H1 (cell line): ENCODE data around the gene KRT14. TPM values are rescaled to one million over a fixed set of nuclear protein-coding genes. Genes with fewer than 3 reads are reported as not detected.
A peak's percentile ranks its signal among the peaks of the same experiment; 100 is the strongest.

Source experiments
- ASH2L ChIP-seq: fragments of 200-600, 300-600 bp; sonication (generic); IDR thresholded peaks from one replicate; pipeline ENCODE4 v1.7.1; 2017; ENCODE audit warnings: low read length
- EGR1 ChIP-seq: IDR thresholded peaks from 2 replicates; pipeline ENCODE4 v1.6.1; 2011; ENCODE audit warnings: low read depth, low read length, borderline replicate concordance
- GABPA ChIP-seq: IDR thresholded peaks from 2 replicates; pipeline ENCODE4 v1.6.1; 2011; ENCODE audit warnings: mild to moderate bottlenecking, low read length, moderate library complexity, borderline replicate concordance; ENCODE audit not compliant: insufficient read depth
- GTF2F1 ChIP-seq: IDR thresholded peaks from 2 replicates; pipeline ENCODE4 v1.6.1; 2012; ENCODE audit warnings: low read depth, low read length, improper control_type of control experiment, borderline replicate concordance
- HDAC6 ChIP-seq: IDR thresholded peaks from one replicate; pipeline ENCODE4 v1.7.1; 2012; ENCODE audit warnings: low read depth, mild to moderate bottlenecking, inconsistent platforms, low read length, moderate library complexity
- KDM1A ChIP-seq: fragments of 200-600, 300-600 bp; sonication (generic); IDR thresholded peaks from 2 replicates; pipeline ENCODE4 v1.7.1; 2016; ENCODE audit warnings: mild to moderate bottlenecking, low read length, borderline replicate concordance
- KDM5A ChIP-seq: fragments of 200-600 bp; IDR thresholded peaks from 2 replicates; pipeline ENCODE4 v1.7.1; 2012; ENCODE audit warnings: mild to moderate bottlenecking, low read length, inconsistent platforms, mixed read lengths
- PHF8 ChIP-seq: fragments of 200-600 bp; sonication (generic); conservative IDR thresholded peaks from 2 replicates; pipeline ENCODE4 v1.7.1; 2012; ENCODE audit warnings: low read depth, mild to moderate bottlenecking, inconsistent platforms, low read length, moderate library complexity
- POLR2AphosphoS5 ChIP-seq: IDR thresholded peaks from 2 replicates; pipeline ENCODE4 v1.6.1; 2011; ENCODE audit warnings: low read depth, low read length
- RBBP5 ChIP-seq: IDR thresholded peaks from 2 replicates; pipeline ENCODE4 v1.7.1; 2012; ENCODE audit warnings: low read depth, mild to moderate bottlenecking, inconsistent platforms, low read length, moderate library complexity, borderline replicate concordance
- RFX5 ChIP-seq: IDR thresholded peaks from 2 replicates; pipeline ENCODE4 v1.6.1; 2011; ENCODE audit warnings: low read depth, low read length, improper control_type of control experiment, borderline replicate concordance
- SIN3A ChIP-seq, 2 experiments: IDR thresholded peaks in 1 of 2; conservative IDR thresholded peaks in 1 of 2; 2 replicates each; pipeline ENCODE4 v1.6.1; 2011 to 2012; ENCODE audit warnings: low read length in 2 of 2, improper control_type of control experiment in 1 of 2, low read depth in 1 of 2, mild to moderate bottlenecking in 1 of 2
- SIX5 ChIP-seq: IDR thresholded peaks from 2 replicates; pipeline ENCODE4 v1.6.1; 2011; ENCODE audit warnings: mild to moderate bottlenecking, low read depth, low read length
- SRF ChIP-seq: IDR thresholded peaks from 2 replicates; pipeline ENCODE4 v1.6.1; 2011; ENCODE audit warnings: mild to moderate bottlenecking, low read depth, low read length, moderate library complexity
- TAF7 ChIP-seq: optimal IDR thresholded peaks from 2 replicates; pipeline ENCODE3; 2011; ENCODE audit warnings: low read depth, mild to moderate bottlenecking, inconsistent platforms, low read length, moderate library complexity, borderline replicate concordance
- TCF12 ChIP-seq: IDR thresholded peaks from 2 replicates; pipeline ENCODE4 v1.6.1; 2011; ENCODE audit warnings: low read depth, mild to moderate bottlenecking, low read length
- polyA plus RNA-seq, 7 experiments: library from polyadenylated mRNA; depleted of rRNA in 3 of 7; stranded (reverse) in 5 of 7; unstranded in 2 of 7; fragments of >200 nt in 5 of 7; fragments of 200-250 nt in 2 of 7; gene quantifications; 1 replicate in 5 of 7; 2 replicates in 1 of 7; 4 replicates in 1 of 7; pipeline versions ENCODE4 v1.2.1 to v1.2.3, GENCODE V29; 2011 to 2013; ENCODE audit warnings: missing spikeins in 2 of 7, mixed read lengths in 2 of 7
- total RNA-seq: library from RNA; stranded (reverse); fragmentation: NEBNext Ultra II Directional; extraction: Animal tissue kit (Norgen Biotek cat#: 25700); gene quantifications from 2 replicates; pipeline ENCODE4 v1.2.1, GENCODE V29; 2021
- TF ChIP-seq, protein P1 (sequence below): IDR thresholded peaks from 2 replicates; pipeline ENCODE4 v1.6.1; 2011; ENCODE audit warnings: low read depth, mild to moderate bottlenecking, low read length; ENCODE audit not compliant: insufficient read depth
- TF ChIP-seq, protein P2 (sequence below): IDR thresholded peaks from 2 replicates; pipeline ENCODE4 v1.6.1; 2012; ENCODE audit warnings: inconsistent platforms

KRT14 gene
- total and polyA plus RNA-seq, 2 of the 8 experiments (the other 6 are each of a cell fraction or from before 2014, with no cell fraction given), result 0.35 TPM; not detected in 1

DNA sequence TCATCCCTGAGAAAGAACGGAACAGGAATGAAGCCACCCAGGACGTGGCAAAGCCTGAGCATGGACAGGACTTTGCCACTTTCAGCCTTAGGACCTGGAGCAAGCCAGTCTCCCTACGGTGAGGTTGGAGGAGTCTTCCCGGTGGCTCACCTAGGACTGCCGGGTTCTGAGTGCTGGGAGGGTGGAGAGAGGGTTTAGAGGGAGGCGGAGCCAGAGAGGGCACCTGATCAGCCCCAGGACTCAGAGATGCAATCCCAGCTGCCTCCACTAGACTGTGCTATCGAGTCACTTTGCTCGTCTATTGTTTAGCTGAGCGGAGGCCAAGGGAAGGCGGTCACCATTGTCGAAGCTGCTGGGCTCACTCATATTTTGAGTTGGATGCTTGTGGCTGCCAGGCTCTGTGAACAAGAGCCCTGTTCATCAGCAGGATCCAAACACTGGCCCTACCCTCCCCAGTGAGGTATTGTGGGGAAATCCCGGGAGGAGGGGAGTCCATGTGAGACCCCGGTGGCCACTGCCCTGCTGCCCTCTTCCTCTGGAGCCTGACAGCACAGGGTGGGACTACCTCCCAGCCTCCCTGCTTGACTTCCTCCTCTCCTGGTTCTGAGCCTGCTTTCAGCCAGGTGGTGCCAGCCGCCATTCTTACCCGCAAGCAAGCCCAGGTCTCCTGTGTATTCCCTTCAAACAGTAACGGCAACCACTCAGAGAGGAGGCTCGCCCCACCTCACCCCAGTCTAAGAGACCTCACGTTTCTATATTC, 7.0 kb downstream of the KRT14 start (continued):
- TF ChIP-seq POLR2AphosphoS5, result peak; percentile 75
- TF ChIP-seq, protein P1, sequence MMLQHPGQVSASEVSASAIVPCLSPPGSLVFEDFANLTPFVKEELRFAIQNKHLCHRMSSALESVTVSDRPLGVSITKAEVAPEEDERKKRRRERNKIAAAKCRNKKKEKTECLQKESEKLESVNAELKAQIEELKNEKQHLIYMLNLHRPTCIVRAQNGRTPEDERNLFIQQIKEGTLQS, result peak; percentile 61; the same call in 1 of the 2 replicates
- no peak for TF ChIP-seq SIX5
- TF ChIP-seq KDM1A, result no peak
- TF ChIP-seq RFX5, result no peak
- no peak; a peak in 1 of 4 replicates for TF ChIP-seq SIN3A (conservative IDR thresholded peaks at IDR 0.05 in 1 of 2, IDR thresholded peaks at IDR 0.05 in 1 of 2; ENCODE audit: low read depth in 1 of 2, low read length in 2 of 2)
- no peak for TF ChIP-seq TAF7
- TF ChIP-seq GTF2F1, result peak; percentile 10; the same call in 1 of the 2 replicates
- TF ChIP-seq, protein P2, sequence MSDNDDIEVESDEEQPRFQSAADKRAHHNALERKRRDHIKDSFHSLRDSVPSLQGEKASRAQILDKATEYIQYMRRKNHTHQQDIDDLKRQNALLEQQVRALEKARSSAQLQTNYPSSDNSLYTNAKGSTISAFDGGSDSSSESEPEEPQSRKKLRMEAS, result peak; percentile 34
- no peak for TF ChIP-seq RBBP5
- TF ChIP-seq PHF8, result no peak
- TF ChIP-seq TCF12, result no peak
- no peak for TF ChIP-seq EGR1
- TF ChIP-seq HDAC6, result no peak
- no peak for TF ChIP-seq SRF
- TF ChIP-seq ASH2L, result no peak
- no peak for TF ChIP-seq KDM5A
- TF ChIP-seq GABPA, result no peak
